ENCODE data around the gene KRT80.

KRT80 gene

GRCh38 chr12:52179396-52179973, 12.3 kb downstream of the KRT80 start:
- no peak for DNase-seq (ENCODE audit: low read depth in 3 of 3)

- no peak for DNase-seq (ENCODE audit: low read depth in 3 of 3)
Observed at GRCh38 chr12:52178984-52179383, 12.8 kb downstream of the KRT80 start.

- no peak for DNase-seq (ENCODE audit: low read depth in 3 of 3)
Observed at GRCh38 chr12:52178443-52178842, 13.4 kb downstream of the KRT80 start.

GRCh38 chr12:52175371-52176350, 16.2 kb downstream of the KRT80 start:
- no peak for DNase-seq (ENCODE audit: low read depth in 3 of 3)

- DNase-seq (ENCODE audit: low read depth in 3 of 3) = no peak
Observed at GRCh38 chr12:52173526-52173925, 18.3 kb downstream of the KRT80 start.

- DNase-seq (ENCODE audit: low read depth in 3 of 3) = no peak
Observed at GRCh38 chr12:52172956-52173355, 18.9 kb downstream of the KRT80 start.

GRCh38 chr12:52171950-52172512, 19.8 kb downstream of the KRT80 start:
- DNase-seq (ENCODE audit: low read depth in 3 of 3) = peak in 1 of 3 experiments; percentile 30

- no peak for DNase-seq (ENCODE audit: low read depth in 3 of 3)
Observed at GRCh38 chr12:52170827-52171226, 21.0 kb downstream of the KRT80 start.

- DNase-seq (ENCODE audit: low read depth in 3 of 3) = no peak
Observed at GRCh38 chr12:52169886-52170285, 21.9 kb downstream of the KRT80 start.

GRCh38 chr12:52168019-52168717, 23.6 kb downstream of the KRT80 start:
- DNase-seq (ENCODE audit: low read depth in 3 of 3) = no peak

GRCh38 chr12:52167526-52167925, 24.3 kb downstream of the KRT80 start:
- no peak for DNase-seq (ENCODE audit: low read depth in 3 of 3)

GRCh38 chr12:52166672-52167071, 25.1 kb downstream of the KRT80 start:
- no peak for DNase-seq (ENCODE audit: low read depth in 3 of 3)

- DNase-seq (ENCODE audit: low read depth in 3 of 3) = no peak
Observed at GRCh38 chr12:52165096-52165855, 26.5 kb downstream of the KRT80 start.

- no peak for DNase-seq (ENCODE audit: low read depth in 3 of 3)
Observed at GRCh38 chr12:52164624-52165023, 27.2 kb downstream of the KRT80 start.

- no peak for DNase-seq (ENCODE audit: low read depth in 3 of 3)
Observed at GRCh38 chr12:52162981-52163380, 28.8 kb downstream of the KRT80 start.

GRCh38 chr12:52160200-52160599, 31.6 kb downstream of the KRT80 start:
- DNase-seq (ENCODE audit: low read depth in 3 of 3) = no peak

- no peak for DNase-seq (ENCODE audit: low read depth in 3 of 3)
Observed at GRCh38 chr12:52157566-52158150, 34.2 kb downstream of the KRT80 start.

GRCh38 chr12:52156757-52157565, 34.9 kb downstream of the KRT80 start:
- DNase-seq (ENCODE audit: low read depth in 3 of 3) = peak; percentile 53 to 70 (median 57)

GRCh38 chr12:52156311-52156710, 35.5 kb downstream of the KRT80 start:
- no peak for DNase-seq (ENCODE audit: low read depth in 3 of 3)

All from stimulated activated CD4-positive, alpha-beta T cell treated with anti-CD3 and anti-CD28 coated beads, TNF-alpha, amount 100 ng/mL, for 24 hours (primary cell).